A673 (cell line): ENCODE measurements around the gene CRK. TPM values are rescaled to one million over a fixed set of nuclear protein-coding genes. Genes with fewer than 3 reads are reported as not detected.
"Not testable (repeated sequence)": the region's sequence is repeated elsewhere in the genome, so short reads cannot be mapped to it uniquely, and the experiment has no call there.

Experiments
- BruUV-seq: library from RNA; stranded (reverse); fragments of 400-500 nt; replicated peaks from 2 replicates; lab custom pipeline; 2021; lab: Mats Ljungman, UMichigan
- CTCF ChIA-PET: fragments of 300-600 bp; sonication (Branson Sonifier 250); formaldehyde crosslinking; loops from one replicate; lab custom pipeline; 2022; ENCODE audit warnings: antibody characterized with exemption; lab: Charles Lee
- POLR2A ChIA-PET: fragments of 300-600 bp; sonication (Branson Sonifier 250); formaldehyde crosslinking; loops from one replicate; lab custom pipeline; 2022; ENCODE audit warnings: antibody characterized with exemption; ENCODE audit not compliant: low non-redundant PET; lab: Charles Lee
- DNase-seq: peaks from one replicate; pipeline ENCODE4 v3.0.0-alpha.2; 2015; ENCODE audit warnings: low spot score
- H3K27ac ChIP-seq: fragments of 200-600 bp; sonication (generic); 2 replicates; pipeline ENCODE4 v1.5.1; 2016; ENCODE audit warnings: mixed run types, low read depth, mild to moderate bottlenecking, mixed read lengths, antibody characterized with exemption, low read length; ENCODE audit not compliant: poor library complexity, severe bottlenecking
- H3K27me3 ChIP-seq: fragments of 200-600 bp; sonication (generic); replicated peaks from 2 replicates; pipeline ENCODE4 v1.6.1; 2017; ENCODE audit warnings: mixed run types, low read depth, mild to moderate bottlenecking, mixed read lengths, antibody characterized with exemption, low read length; ENCODE audit not compliant: insufficient read depth, poor library complexity
- H3K36me3 ChIP-seq: fragments of 200-600 bp; sonication (generic); 2 replicates; pipeline ENCODE4 v1.6.1; 2016; ENCODE audit warnings: mixed run types, mild to moderate bottlenecking, mixed read lengths, antibody characterized with exemption, low read length; ENCODE audit not compliant: insufficient read depth, poor library complexity, severe bottlenecking
- H3K4me1 ChIP-seq: fragments of 200-600 bp; sonication (generic); 2 replicates; pipeline ENCODE4 v1.6.1; 2017; ENCODE audit warnings: mixed run types, mild to moderate bottlenecking, mixed read lengths, antibody characterized with exemption, low read length; ENCODE audit not compliant: insufficient read depth, poor library complexity, severe bottlenecking
- H3K4me3 ChIP-seq: fragments of 200-600 bp; sonication (generic); 2 replicates; pipeline ENCODE4 v1.5.1; 2016; ENCODE audit warnings: low read depth, mixed run types, mild to moderate bottlenecking, mixed read lengths, low read length; ENCODE audit not compliant: poor library complexity, severe bottlenecking
- H3K9me3 ChIP-seq: fragments of 200-600 bp; sonication (generic); 2 replicates; pipeline ENCODE4 v1.6.1; 2016; ENCODE audit warnings: mixed run types, low read depth, mild to moderate bottlenecking, mixed read lengths, antibody characterized with exemption, low read length; ENCODE audit not compliant: poor library complexity, severe bottlenecking
- CTCF ChIP-seq: fragments of 300-800, 200-600 bp; sonication (generic); conservative IDR thresholded peaks from 2 replicates; pipeline ENCODE4 v1.5.1; 2017; ENCODE audit warnings: low read depth, mild to moderate bottlenecking, antibody characterized with exemption, low read length, moderate library complexity, mixed read lengths
- EZH2 ChIP-seq: fragments of 200-600 bp; sonication (generic); IDR thresholded peaks from 2 replicates; pipeline ENCODE4 v1.6.1; 2017; ENCODE audit warnings: borderline replicate concordance, low read depth, mild to moderate bottlenecking, mixed read lengths, antibody characterized with exemption, low read length; ENCODE audit not compliant: poor library complexity, severe bottlenecking
- intact Hi-C: fragments of 100-400 bp; cut with micrococcal nuclease; formaldehyde crosslinking; loops from one replicate; pipeline ENCODE4 v1.10.0; 2022; ENCODE audit not compliant: unreplicated experiment
- total RNA-seq: library from RNA; stranded (reverse); gene quantifications from 2 replicates; pipeline ENCODE4 v1.2.3, GENCODE V29; 2021

Gene CRK
- total RNA-seq, 1 experiment from 2014 or later: 85.9 TPM

- TF ChIP-seq EZH2: no peak
- TF ChIP-seq CTCF: no peak
- H3K9me3 ChIP-seq: no peaks in the 10 kb centered on the region
- CTCF ChIA-PET: no interaction called here
- H3K36me3 ChIP-seq: peaks cover 15% of the 10 kb centered on the region
- no peak overlapping the region for H3K27ac ChIP-seq
- H3K4me1 ChIP-seq: peaks cover 6% of the 10 kb centered on the region
- no peaks in the 10 kb centered on the region for H3K27me3 ChIP-seq
- intact Hi-C loops: loop anchor here (10.0 kb wide), 1 partner anchor 88 kb away; no protein-coding TSS in a partner anchor
- no TSS peak for BruUV-seq
- no peak overlapping the region for H3K4me3 ChIP-seq
- DNase-seq: no peak
- POLR2A ChIA-PET: no interaction called here
Measured at GRCh38 chr17:1452836-1453235, 3.2 kb downstream of the CRK start.

DNA sequence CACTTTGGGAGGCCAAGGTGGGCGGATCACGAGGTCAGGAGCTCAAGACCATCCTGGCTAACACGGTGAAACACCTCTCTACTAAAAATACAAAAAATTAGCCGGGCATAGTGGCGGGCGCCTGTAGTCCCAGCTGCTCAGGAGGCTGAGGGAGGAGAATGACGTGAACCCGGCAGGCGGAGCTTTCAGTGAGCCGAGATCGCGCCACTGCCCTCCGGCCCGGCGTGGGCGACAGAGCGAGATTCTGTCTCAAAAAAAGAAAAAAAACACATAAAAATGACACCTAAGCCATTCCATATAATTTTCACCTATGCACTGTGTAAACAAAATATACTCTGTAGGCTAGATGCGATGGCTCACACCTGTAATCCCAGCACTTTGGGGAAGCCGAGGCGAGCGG is 5.8 kb downstream of the CRK start:
- H3K27ac ChIP-seq, BruUV-seq, H3K9me3 ChIP-seq, H3K4me1 ChIP-seq, CTCF ChIA-PET, H3K27me3 ChIP-seq, H3K4me3 ChIP-seq, DNase-seq: not testable (repeated sequence)
- H3K36me3 ChIP-seq: peaks cover 15% of the 10 kb centered on the region
- intact Hi-C loops: loop anchor here (10.0 kb wide), 1 partner anchor 85 kb away; no protein-coding TSS in a partner anchor
- POLR2A ChIA-PET: interaction anchor here (1.5 kb wide), 1 partner anchor 66 kb away, joined by 3 read pairs; the partner anchor contains the start of gene INPP5K

GRCh38 chr17:1449412-1449967 is 6.5 kb downstream of the CRK start:
- POLR2A ChIA-PET: interaction anchor here (1.5 kb wide), 1 partner anchor 67 kb away, joined by 3 read pairs; the partner anchor contains the start of gene INPP5K
- no peak overlapping the region for H3K27ac ChIP-seq
- H3K27me3 ChIP-seq: no peaks in the 10 kb centered on the region
- no TSS peak for BruUV-seq
- intact Hi-C loops: no loop called here
- CTCF ChIA-PET: no interaction called here
- peaks cover 15% of the 10 kb centered on the region for H3K36me3 ChIP-seq
- DNase-seq: no peak
- no peak overlapping the region for H3K4me3 ChIP-seq
- peaks cover 3% of the 10 kb centered on the region for H3K4me1 ChIP-seq
- TF ChIP-seq CTCF (no peak), EZH2 (no peak)
- H3K9me3 ChIP-seq: no peaks in the 10 kb centered on the region

- DNase-seq: no peak
- Histone ChIP-seq H3K27me3 (no peaks in the 10 kb centered on the region), H3K9me3 (no peaks in the 10 kb centered on the region), H3K4me3 (no peak overlapping the region), H3K36me3 (peaks cover 3% of the 10 kb centered on the region), H3K27ac (no peak overlapping the region), H3K4me1 (no peaks in the 10 kb centered on the region)
- ChIA-PET CTCF (interaction anchor here (0.6 kb wide), 1 partner anchor 82 kb away, joined by 3 read pairs; no protein-coding TSS in a partner anchor), POLR2A (no interaction called here)
- BruUV-seq: no TSS peak
- TF ChIP-seq CTCF (no peak), EZH2 (no peak)
- intact Hi-C loops: no loop called here
Measured at GRCh38 chr17:1447052-1447451, 9.0 kb downstream of the CRK start.
